ENCODE results near the gene HUNK.

Gene HUNK

DNA sequence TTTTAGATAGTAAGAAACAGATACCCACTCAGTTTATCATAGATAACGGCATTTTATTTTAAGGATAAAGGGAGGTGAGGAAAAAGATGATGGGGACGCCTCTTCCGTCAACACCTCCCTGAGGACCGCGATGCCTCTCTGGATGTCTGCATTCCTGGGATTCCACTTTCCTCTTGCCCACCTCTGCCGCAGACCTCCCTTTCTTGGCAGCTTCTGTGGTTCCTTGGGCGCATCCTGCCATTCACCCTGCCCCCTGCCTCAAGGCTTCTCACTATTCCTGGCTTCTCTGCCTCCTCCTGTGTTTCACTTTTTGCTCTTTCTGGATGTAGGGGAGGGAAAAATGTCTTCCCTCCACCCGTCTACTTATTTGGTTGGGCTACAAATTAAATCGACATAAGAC, 19.9 kb downstream of the HUNK start:
- no peaks in the 10 kb centered on the region for H3K79me2 ChIP-seq (ENCODE audit: insufficient read depth, low read depth)
- H4K20me1 ChIP-seq (ENCODE audit: insufficient read depth): no peaks in the 10 kb centered on the region
- H3K9ac ChIP-seq: no peak overlapping the region
- no peaks in the 10 kb centered on the region for H3K36me3 ChIP-seq (ENCODE audit: insufficient read depth)
- no peak overlapping the region for H3K4me2 ChIP-seq
- no peaks in the 10 kb centered on the region for H3K27me3 ChIP-seq (ENCODE audit: insufficient read depth, low read depth)
- no peak overlapping the region for H3K4me3 ChIP-seq (IDR thresholded peaks at IDR 0.05; ENCODE audit: insufficient read depth, low read depth, low read length)
- no peak overlapping the region for H2AFZ ChIP-seq (ENCODE audit: low read depth)
- H3K27ac ChIP-seq: no peak overlapping the region
- no peaks in the 10 kb centered on the region for H3K4me1 ChIP-seq (ENCODE audit: low read depth, poor library complexity, severe bottlenecking)
- TF ChIP-seq, protein P1, sequence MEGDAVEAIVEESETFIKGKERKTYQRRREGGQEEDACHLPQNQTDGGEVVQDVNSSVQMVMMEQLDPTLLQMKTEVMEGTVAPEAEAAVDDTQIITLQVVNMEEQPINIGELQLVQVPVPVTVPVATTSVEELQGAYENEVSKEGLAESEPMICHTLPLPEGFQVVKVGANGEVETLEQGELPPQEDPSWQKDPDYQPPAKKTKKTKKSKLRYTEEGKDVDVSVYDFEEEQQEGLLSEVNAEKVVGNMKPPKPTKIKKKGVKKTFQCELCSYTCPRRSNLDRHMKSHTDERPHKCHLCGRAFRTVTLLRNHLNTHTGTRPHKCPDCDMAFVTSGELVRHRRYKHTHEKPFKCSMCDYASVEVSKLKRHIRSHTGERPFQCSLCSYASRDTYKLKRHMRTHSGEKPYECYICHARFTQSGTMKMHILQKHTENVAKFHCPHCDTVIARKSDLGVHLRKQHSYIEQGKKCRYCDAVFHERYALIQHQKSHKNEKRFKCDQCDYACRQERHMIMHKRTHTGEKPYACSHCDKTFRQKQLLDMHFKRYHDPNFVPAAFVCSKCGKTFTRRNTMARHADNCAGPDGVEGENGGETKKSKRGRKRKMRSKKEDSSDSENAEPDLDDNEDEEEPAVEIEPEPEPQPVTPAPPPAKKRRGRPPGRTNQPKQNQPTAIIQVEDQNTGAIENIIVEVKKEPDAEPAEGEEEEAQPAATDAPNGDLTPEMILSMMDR (conservative IDR thresholded peaks at IDR 0.05; ENCODE audit: low read depth, low read length): no peak

DNA sequence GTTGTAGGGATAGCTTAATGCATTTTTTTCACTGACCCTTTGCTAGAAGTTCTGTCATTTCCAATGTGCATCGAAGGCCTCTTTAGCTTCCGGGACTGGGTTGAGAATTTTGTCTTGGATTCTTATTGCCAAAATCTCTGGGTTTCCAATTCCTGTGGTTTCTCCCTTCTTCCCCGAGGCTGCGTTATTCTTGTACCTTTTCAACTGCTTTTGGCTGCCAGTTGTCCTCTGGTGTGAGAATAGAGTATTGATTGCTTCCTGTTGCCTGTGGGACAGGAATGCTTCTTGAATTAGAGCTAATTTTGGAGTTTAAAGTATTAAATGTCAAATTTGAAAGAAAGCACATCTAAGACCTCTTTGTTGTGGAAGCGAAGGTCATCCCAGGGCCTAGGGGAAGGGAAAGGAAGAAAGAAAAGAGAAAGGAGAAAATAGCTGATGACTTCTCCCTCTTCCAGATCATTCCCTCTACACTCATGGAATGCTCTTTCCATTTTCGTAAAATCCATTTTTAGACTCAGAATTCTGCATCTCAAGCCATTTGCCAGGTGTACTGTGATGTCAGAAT, 21.1 kb downstream of the HUNK start:
- Histone ChIP-seq H3K27me3 (ENCODE audit: insufficient read depth, low read depth) (no peaks in the 10 kb centered on the region), H3K4me1 (ENCODE audit: low read depth, poor library complexity, severe bottlenecking) (no peaks in the 10 kb centered on the region), H3K79me2 (ENCODE audit: insufficient read depth, low read depth) (no peaks in the 10 kb centered on the region), H4K20me1 (ENCODE audit: insufficient read depth) (no peaks in the 10 kb centered on the region), H3K27ac (no peak overlapping the region), H2AFZ (ENCODE audit: low read depth) (no peak overlapping the region), H3K36me3 (ENCODE audit: insufficient read depth) (no peaks in the 10 kb centered on the region), H3K9ac (no peak overlapping the region), H3K4me2 (no peak overlapping the region), H3K4me3 (IDR thresholded peaks at IDR 0.05; ENCODE audit: insufficient read depth, low read depth, low read length) (no peak overlapping the region)
- TF ChIP-seq, protein P1 (conservative IDR thresholded peaks at IDR 0.05; ENCODE audit: low read depth, low read length): no peak

DNA sequence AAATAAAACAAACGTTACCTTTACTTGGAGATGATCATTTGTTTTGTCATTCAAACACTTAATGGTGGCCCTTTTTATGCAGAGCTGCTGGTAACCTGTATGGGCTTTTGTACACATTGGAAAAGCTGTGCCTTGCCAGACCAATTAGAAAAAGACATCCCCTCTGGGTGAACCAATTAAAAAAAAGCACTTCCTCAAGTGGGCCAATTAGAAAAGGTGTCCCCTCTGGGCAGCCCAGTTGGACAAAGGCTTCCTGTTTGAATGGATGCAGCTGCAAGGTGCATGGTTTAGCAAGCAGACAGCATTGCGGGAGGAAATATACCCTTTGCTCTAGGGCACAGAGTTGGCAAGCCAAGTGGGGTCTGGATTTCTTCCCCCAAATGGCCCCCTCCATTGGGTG, 21.6 kb downstream of the HUNK start:
- no peak overlapping the region for H3K4me3 ChIP-seq (IDR thresholded peaks at IDR 0.05; ENCODE audit: insufficient read depth, low read depth, low read length)
- H3K4me2 ChIP-seq: no peak overlapping the region
- no peaks in the 10 kb centered on the region for H3K79me2 ChIP-seq (ENCODE audit: insufficient read depth, low read depth)
- no peak overlapping the region for H3K27ac ChIP-seq
- no peak overlapping the region for H2AFZ ChIP-seq (ENCODE audit: low read depth)
- TF ChIP-seq, protein P1 (conservative IDR thresholded peaks at IDR 0.05; ENCODE audit: low read depth, low read length): no peak
- no peaks in the 10 kb centered on the region for H4K20me1 ChIP-seq (ENCODE audit: insufficient read depth)
- H3K27me3 ChIP-seq (ENCODE audit: insufficient read depth, low read depth): no peaks in the 10 kb centered on the region
- H3K36me3 ChIP-seq (ENCODE audit: insufficient read depth): no peaks in the 10 kb centered on the region
- H3K9ac ChIP-seq: no peak overlapping the region
- no peaks in the 10 kb centered on the region for H3K4me1 ChIP-seq (ENCODE audit: low read depth, poor library complexity, severe bottlenecking)

DNA sequence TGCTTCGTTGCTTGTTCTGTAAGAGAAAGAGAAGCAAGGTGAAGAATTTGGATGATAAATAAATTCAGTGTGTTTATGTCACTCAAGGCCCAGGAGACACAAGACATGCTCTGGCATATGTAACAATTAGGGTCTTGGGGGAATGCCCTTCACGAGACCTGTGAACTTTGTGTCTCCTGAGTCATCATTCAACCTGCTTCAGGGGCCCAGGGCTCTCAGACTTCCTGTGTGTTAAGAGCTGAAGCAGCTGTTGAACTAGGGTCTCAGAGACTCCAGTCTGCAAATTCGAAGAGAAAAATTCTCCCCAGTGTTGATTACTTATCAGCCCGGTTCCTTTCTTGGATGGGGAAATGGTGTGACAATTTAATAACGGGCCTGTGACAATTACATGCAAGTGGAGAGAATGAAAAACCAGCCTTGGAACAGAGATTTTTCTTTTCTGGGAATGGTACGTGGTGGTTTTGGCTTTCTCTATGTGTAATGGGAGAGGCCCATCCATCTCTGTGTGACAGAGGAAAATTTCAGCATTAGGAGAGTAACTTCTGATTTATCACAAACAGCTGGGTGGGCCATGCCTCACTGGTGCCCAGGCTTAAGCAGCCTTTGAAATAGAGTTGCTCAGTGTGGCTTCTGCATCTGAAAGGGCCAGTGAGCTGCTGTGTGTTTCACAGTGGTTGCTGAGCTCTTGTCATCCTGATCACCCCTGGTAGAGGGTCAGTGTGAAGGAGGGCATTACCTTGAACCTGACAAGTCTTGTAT, 22.4 kb downstream of the HUNK start:
- Histone ChIP-seq H3K36me3 (ENCODE audit: insufficient read depth) (no peaks in the 10 kb centered on the region), H3K79me2 (ENCODE audit: insufficient read depth, low read depth) (no peaks in the 10 kb centered on the region), H3K4me3 (IDR thresholded peaks at IDR 0.05; ENCODE audit: insufficient read depth, low read depth, low read length) (no peak overlapping the region), H3K27me3 (ENCODE audit: insufficient read depth, low read depth) (no peaks in the 10 kb centered on the region), H4K20me1 (ENCODE audit: insufficient read depth) (no peaks in the 10 kb centered on the region), H3K27ac (no peak overlapping the region), H3K4me1 (ENCODE audit: low read depth, poor library complexity, severe bottlenecking) (no peaks in the 10 kb centered on the region), H3K9ac (no peak overlapping the region), H2AFZ (ENCODE audit: low read depth) (no peak overlapping the region), H3K4me2 (no peak overlapping the region)
- TF ChIP-seq, protein P1 (conservative IDR thresholded peaks at IDR 0.05; ENCODE audit: low read depth, low read length): no peak
